HEK293T (cell line): ENCODE data around the gene CAMK1G.
A peak's percentile ranks its signal among the peaks of the same experiment; 100 is the strongest.

Experiments
- CTCF ChIA-PET: fragments of 350-600 bp; formaldehyde crosslinking; extraction: SDS; loops from one replicate; lab custom pipeline; 2021; ENCODE audit warnings: antibody characterized with exemption, inconsistent platforms; lab: Yijun Ruan, JAX
- POLR2A ChIA-PET: fragments of 350-600 bp; formaldehyde crosslinking; extraction: SDS; loops from one replicate; lab custom pipeline; 2020; ENCODE audit warnings: antibody characterized with exemption, inconsistent platforms; lab: Yijun Ruan, JAX
- DNase-seq: peaks from one replicate; pipeline ENCODE4 v3.0.0; 2012; ENCODE audit warnings: mixed read lengths; ENCODE audit errors: extremely low spot score
- ARNT ChIP-seq: fragments of 450-650 bp; IDR thresholded peaks from 2 replicates; pipeline ENCODE4 v1.6.1; 2017; ENCODE audit warnings: mild to moderate bottlenecking
- BHLHE40 ChIP-seq: fragments of 450-650 bp; IDR thresholded peaks from 2 replicates; pipeline ENCODE4 v1.6.1; 2016; ENCODE audit warnings: mild to moderate bottlenecking, moderate library complexity, borderline replicate concordance
- CTBP1 ChIP-seq: fragments of 450-650 bp; IDR thresholded peaks from 2 replicates; pipeline ENCODE4 v1.6.1; 2016; ENCODE audit warnings: borderline replicate concordance
- ELF4 ChIP-seq: fragments of 450-650 bp; IDR thresholded peaks from 2 replicates; pipeline ENCODE4 v1.6.1; 2017; ENCODE audit warnings: antibody characterized with exemption
- FOXA1 ChIP-seq: fragments of 450-650 bp; IDR thresholded peaks from 2 replicates; pipeline ENCODE4 v1.6.1; 2016; ENCODE audit warnings: mild to moderate bottlenecking
- FOXK2 ChIP-seq: fragments of 450-650 bp; IDR thresholded peaks from 2 replicates; pipeline ENCODE4 v1.6.1; 2016; ENCODE audit warnings: mild to moderate bottlenecking
- FOXM1 ChIP-seq: fragments of 450-650 bp; IDR thresholded peaks from 2 replicates; pipeline ENCODE4 v1.6.1; 2017; ENCODE audit warnings: mild to moderate bottlenecking, borderline replicate concordance
- HDGF ChIP-seq: fragments of 450-650 bp; IDR thresholded peaks from 2 replicates; pipeline ENCODE4 v1.6.1; 2017; ENCODE audit warnings: antibody characterized with exemption, borderline replicate concordance
- L3MBTL2 ChIP-seq: fragments of 450-650 bp; conservative IDR thresholded peaks from 2 replicates; pipeline ENCODE4 v1.6.1; 2016; ENCODE audit warnings: mild to moderate bottlenecking
- LEF1 ChIP-seq: fragments of 450-650 bp; IDR thresholded peaks from 2 replicates; pipeline ENCODE4 v1.6.1; 2017; ENCODE audit warnings: mild to moderate bottlenecking, borderline replicate concordance
- NFRKB ChIP-seq: fragments of 450-650 bp; IDR thresholded peaks from 2 replicates; pipeline ENCODE4 v1.6.1; 2016; ENCODE audit warnings: mild to moderate bottlenecking, moderate library complexity
- SP1 ChIP-seq: fragments of 450-650 bp; IDR thresholded peaks from 2 replicates; pipeline ENCODE4 v1.6.1; 2017
- SUZ12 ChIP-seq: fragments of 450-650 bp; IDR thresholded peaks from 2 replicates; pipeline ENCODE4 v1.6.1; 2016; ENCODE audit warnings: mild to moderate bottlenecking
- TARDBP ChIP-seq: fragments of 450-650 bp; IDR thresholded peaks from 2 replicates; pipeline ENCODE4 v1.6.1; 2016
- ZNF384 ChIP-seq: fragments of 450-650 bp; IDR thresholded peaks from 2 replicates; pipeline ENCODE4 v1.6.1; 2016
- TF ChIP-seq, protein P1 (sequence below): fragments of 450-650 bp; IDR thresholded peaks from 2 replicates; pipeline ENCODE4 v1.6.1; 2016

CAMK1G gene

DNA sequence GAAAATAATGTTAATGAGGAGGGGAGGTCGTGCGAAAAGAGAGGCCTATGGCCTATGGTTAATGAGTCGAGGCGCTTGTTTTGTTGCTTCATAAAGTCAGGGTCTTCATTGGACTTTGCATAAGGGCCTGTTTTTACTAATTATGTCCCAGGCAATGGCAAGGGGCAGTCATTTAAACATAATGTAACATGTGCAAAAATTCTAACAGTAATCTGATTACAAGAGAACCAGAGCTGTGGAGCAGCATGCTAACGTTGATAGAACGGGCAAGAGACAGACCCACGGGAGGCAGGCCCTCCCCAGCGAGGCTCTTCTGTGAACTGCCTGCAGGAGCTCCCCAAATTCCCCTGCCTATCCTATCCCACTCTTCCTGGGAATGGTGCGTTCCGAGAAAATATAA is 22.6 kb upstream of the CAMK1G start:
- TF ChIP-seq HDGF = no peak
- TF ChIP-seq BHLHE40 = no peak
- TF ChIP-seq FOXK2 = no peak
- no peak for TF ChIP-seq ZNF384
- no peak for TF ChIP-seq FOXA1
- TF ChIP-seq CTBP1 = no peak
- TF ChIP-seq ELF4 = no peak
- TF ChIP-seq TARDBP = no peak
- TF ChIP-seq SUZ12 = no peak
- TF ChIP-seq LEF1 = no peak
- TF ChIP-seq NFRKB = no peak
- no peak for TF ChIP-seq L3MBTL2
- TF ChIP-seq, protein P1, sequence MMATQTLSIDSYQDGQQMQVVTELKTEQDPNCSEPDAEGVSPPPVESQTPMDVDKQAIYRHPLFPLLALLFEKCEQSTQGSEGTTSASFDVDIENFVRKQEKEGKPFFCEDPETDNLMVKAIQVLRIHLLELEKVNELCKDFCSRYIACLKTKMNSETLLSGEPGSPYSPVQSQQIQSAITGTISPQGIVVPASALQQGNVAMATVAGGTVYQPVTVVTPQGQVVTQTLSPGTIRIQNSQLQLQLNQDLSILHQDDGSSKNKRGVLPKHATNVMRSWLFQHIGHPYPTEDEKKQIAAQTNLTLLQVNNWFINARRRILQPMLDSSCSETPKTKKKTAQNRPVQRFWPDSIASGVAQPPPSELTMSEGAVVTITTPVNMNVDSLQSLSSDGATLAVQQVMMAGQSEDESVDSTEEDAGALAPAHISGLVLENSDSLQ = no peak
- TF ChIP-seq ARNT = no peak
- TF ChIP-seq SP1 = no peak
- TF ChIP-seq FOXM1 = no peak
- CTCF ChIA-PET = interaction anchor here (0.6 to 1.7 kb wide), 4 partner anchors 9 to 378 kb away, joined by 3 to 4 read pairs (median 4); no protein-coding TSS in a partner anchor
- POLR2A ChIA-PET = no interaction called here
- DNase-seq = no peak

DNA sequence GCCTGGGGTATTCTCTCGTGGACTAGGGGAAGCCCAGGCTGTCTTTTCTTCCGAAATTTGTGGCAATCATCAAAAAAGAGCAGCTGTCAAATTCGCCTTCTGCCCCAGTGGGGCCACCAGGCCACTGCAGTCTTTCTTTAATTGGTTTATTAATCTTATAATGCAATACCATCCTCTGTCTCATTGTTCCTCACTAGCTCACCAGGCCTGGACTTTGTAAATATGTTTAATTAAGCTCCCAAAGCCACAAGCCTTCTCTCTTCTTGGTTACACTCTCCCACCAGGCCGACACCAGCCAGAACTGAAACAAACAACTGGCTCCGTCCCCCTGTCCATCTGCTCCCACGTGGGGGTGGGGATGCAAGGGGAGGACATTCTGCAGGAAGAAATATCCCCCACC is 22.0 kb upstream of the CAMK1G start:
- ChIA-PET CTCF (interaction anchor here (0.6 to 0.8 kb wide), 2 partner anchors 12 to 378 kb away, joined by 3 to 4 read pairs; no protein-coding TSS in a partner anchor), POLR2A (no interaction called here)
- DNase-seq = no peak
- TF ChIP-seq HDGF = no peak
- no peak for TF ChIP-seq CTBP1
- no peak for TF ChIP-seq FOXM1
- TF ChIP-seq SP1 = no peak
- TF ChIP-seq FOXA1 = no peak
- TF ChIP-seq TARDBP = no peak
- TF ChIP-seq L3MBTL2 = no peak
- no peak for TF ChIP-seq BHLHE40
- no peak for TF ChIP-seq ARNT

DNA sequence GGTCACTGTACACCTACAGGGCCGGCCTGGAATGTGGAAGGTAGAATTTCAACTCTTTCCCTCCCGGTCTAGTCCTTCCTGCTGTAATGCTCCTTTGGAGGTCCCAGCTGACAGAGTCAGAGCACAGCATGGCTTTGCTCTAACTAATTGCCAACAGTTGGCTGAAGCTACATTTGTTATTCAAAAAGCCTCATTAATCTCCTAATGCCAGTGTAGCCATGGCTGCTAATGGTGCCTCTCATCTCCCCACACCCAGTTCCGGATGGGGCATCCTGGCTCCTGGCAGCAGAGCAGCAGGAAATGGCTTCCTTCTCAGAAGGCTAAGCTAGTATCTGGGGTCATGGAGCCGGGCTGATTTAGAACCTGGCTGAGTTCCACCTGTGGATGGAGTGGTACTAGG is 18.7 kb upstream of the CAMK1G start:
- ChIA-PET CTCF (interaction anchor here (1.3 kb wide), 1 partner anchor 189 kb away, joined by 5 read pairs; no protein-coding TSS in a partner anchor), POLR2A (no interaction called here)
- no peak for DNase-seq
- TF ChIP-seq CTBP1 = no peak
- no peak for TF ChIP-seq LEF1
- no peak for TF ChIP-seq FOXK2

DNA sequence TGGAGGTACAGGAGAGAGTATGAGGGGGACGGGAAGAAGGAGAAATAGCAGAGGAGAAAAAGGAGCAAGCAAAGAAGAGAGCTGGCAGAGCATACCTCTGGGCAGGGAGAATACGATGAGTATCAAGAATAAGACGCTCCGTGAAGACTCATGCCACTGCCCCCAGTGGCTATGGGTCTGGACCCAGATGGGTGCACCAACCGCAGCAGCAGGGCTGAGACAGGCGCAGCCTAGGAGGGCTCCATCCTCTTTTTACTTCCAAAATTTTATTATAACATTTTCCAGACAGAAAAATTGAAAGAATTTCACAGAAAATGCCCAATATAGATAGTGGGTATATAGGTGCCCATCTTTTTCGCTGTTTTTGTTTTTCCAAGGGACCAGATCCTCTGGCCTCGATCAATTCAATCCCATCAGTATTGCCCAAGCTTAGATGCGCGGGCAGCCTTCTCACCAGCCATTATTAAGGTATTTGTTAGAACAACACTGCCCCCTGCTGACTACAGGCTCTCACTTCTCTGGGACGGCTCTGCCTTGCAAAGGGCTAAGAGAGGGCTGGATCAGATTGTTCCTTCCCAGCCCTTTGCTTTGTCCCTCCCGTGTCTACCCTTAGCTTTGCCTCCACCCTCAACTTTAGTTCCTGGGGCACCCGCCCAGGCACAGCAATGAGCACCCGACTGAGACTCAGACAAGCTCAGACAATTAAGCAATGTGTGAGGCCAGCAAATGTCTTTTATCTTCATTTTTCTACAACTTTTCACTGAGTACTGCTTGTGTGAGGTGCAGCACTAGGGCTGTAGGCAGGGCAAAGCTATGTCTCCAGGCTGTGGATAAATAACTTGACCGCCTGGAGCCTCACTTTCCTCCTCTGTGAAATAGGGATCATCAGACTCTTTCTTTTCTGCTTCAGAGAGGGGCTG is 17.5 kb upstream of the CAMK1G start:
- ChIA-PET POLR2A (no interaction called here), CTCF (interaction anchor here (0.6 to 1.5 kb wide), 9 partner anchors 16 to 358 kb away, joined by 3 to 6 read pairs (median 3); no protein-coding TSS in a partner anchor)
- TF ChIP-seq ZNF384 (no peak), HDGF (no peak), SP1 (no peak), FOXK2 (no peak), CTBP1 (no peak), L3MBTL2 (no peak), NFRKB (no peak), BHLHE40 (no peak)
- TF ChIP-seq, protein P1 = no peak
- DNase-seq = peak; percentile 81

DNA sequence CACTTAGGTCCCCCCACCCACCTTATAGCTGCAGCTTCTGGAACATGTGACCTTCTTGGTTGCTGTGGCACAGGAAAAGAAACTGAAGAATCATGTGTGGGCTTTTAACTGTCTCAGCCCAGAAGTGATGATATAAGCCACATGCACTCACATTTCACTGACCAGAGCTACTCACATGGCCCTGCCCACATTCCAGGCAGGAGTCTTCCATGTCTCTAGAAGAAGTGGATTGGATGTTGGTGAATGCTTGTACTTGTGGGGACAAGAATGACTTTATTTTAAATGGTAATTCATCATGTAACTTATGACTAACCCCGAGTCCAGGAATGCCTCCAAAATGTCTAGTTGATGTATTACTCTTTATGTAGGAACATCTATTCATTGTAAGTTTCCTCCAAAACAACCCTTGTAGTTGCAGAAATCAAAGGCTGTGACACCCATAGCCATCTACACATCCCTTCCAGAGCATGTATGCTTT is 15.8 kb upstream of the CAMK1G start:
- POLR2A ChIA-PET = no interaction called here

More for the DNA sequence above, 15.8 kb upstream of the CAMK1G start:
- no peak for DNase-seq
- no peak for TF ChIP-seq ARNT
- no peak for TF ChIP-seq NFRKB
- no peak for TF ChIP-seq FOXM1
- TF ChIP-seq L3MBTL2 = no peak
- TF ChIP-seq ELF4 = no peak
- TF ChIP-seq BHLHE40 = no peak
- TF ChIP-seq HDGF = no peak
- TF ChIP-seq, protein P1 = no peak
- no peak for TF ChIP-seq LEF1
- TF ChIP-seq SUZ12 = no peak
- no peak for TF ChIP-seq ZNF384
- no peak for TF ChIP-seq FOXK2
- no peak for TF ChIP-seq TARDBP
- TF ChIP-seq SP1 = no peak
- TF ChIP-seq CTBP1 = no peak
- TF ChIP-seq FOXA1 = no peak
- CTCF ChIA-PET = interaction anchor here (0.7 kb wide), 2 partner anchors 40 to 57 kb away, joined by 3 read pairs; no protein-coding TSS in a partner anchor
